GM18861 (cell line): ENCODE results near the gene ELOVL2.
"Not testable (repeated sequence)": the region's sequence is repeated elsewhere in the genome, so short reads cannot be mapped to it uniquely, and the experiment has no call there.

Experiments
- ATAC-seq: cut with Tn5 transposase; IDR thresholded peaks from one replicate; pipeline ENCODE4 v1.9.1; 2021; ENCODE audit not compliant: unreplicated experiment

Gene ELOVL2, protein sequence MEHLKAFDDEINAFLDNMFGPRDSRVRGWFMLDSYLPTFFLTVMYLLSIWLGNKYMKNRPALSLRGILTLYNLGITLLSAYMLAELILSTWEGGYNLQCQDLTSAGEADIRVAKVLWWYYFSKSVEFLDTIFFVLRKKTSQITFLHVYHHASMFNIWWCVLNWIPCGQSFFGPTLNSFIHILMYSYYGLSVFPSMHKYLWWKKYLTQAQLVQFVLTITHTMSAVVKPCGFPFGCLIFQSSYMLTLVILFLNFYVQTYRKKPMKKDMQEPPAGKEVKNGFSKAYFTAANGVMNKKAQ

DNA sequence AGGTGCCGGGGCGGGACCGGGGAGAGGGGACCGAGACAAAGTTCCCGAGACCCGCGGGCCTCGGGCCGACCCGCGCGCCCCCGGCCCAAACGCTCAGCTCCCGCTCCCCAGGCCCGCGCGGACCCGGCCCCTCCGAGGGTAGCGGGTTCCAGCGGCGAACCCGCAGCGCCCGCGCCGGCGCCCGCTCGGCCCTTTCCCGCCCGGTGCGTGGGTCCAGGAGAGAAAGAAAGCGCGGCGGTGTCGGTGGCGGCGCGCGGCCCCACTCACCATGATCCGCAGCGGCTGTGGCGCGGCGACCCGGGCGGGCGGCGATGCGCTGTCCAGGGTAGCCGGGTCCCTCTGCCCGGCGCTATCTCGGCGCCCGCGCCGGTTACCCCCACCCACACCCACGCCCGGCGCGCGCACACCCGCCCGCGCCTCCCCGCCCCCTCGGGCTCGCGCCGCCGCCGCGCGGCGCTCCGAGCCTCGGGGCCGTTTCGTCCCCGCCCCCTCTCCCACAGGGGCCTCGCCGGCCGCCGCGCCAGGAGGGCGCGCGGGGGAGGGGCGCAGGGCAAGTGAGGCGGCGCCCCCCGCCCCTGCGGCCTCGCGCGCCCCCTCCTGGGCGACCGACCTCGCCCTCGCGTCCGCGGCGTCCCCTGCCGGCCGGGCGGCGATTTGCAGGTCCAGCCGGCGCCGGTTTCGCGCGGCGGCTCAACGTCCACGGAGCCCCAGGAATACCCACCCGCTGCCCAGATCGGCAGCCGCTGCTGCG lies at the start of gene ELOVL2:
Gene ELOVL2, minus strand, starts transcription at position 345 of the 751 bp plus-strand sequence. Its CDS starts 75 bp downstream, at position 270.
- ATAC-seq: no peak

DNA sequence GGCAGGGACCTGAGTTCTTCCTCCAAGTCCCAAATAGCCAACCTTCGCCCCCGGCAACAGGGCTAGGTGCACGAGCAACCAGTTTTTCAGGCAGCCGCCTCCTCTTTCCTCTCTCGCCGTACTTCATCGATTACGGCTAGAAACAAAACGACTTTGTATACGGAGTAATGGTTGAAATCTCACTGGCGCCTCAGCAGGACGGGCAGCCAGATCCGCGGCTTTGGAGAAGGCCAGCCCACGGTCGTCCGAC lies 49.2 kb upstream of the ELOVL2 start:
- ATAC-seq: no peak

DNA sequence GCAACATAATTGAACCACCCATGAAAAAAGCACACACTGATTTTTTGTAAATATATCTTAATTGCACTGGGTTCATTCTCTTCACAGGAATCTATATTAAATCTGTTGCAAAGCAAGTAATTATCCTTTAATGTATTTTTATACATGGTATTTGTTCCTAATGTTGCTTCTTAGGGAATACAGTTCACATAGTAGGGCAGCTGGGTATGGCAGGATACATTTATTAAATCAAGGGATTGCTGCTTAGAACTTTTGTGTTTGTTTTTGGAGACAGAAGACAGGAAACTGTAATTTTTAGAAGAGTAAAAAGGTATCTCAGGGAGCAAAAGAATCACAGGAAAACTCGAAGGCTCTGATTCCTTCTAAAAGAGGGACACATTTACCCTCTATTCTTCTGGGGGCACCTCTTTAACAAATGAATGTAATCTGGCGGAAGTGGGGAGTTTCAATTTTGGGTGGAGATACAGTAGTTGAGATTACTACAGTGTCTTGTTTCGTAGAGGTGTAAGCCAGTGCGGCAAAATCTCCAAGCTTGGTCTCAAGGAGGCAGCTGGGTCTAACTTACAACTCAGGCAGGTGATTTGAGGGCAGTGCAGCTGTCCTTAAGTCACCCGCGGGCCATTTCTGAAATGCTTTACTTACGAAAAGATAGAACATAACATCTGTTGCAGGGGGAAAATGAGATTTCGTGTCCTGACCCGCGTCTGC lies 48.7 kb upstream of the ELOVL2 start:
- ATAC-seq: peak; percentile 21

DNA sequence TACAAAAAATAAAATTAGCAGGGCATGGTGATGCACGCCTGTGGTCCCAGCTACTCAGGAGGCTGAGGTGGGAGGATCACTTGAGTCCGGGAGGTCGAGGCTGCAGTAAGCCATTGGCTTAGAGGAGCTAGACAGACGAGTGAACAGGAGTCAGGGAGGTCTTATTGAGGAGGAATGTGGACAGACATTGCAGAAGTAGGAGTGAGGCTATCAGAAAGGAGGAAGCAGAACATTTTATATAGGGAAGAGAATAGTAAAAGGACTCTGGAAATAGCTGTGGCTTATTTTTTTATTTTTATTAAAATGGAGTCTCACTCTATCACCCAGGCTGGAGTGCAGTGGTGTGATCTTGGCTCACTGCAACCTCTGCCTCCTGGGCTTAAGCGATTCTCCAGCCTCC lies 47.0 kb upstream of the ELOVL2 start:
- not testable (repeated sequence) for ATAC-seq

DNA sequence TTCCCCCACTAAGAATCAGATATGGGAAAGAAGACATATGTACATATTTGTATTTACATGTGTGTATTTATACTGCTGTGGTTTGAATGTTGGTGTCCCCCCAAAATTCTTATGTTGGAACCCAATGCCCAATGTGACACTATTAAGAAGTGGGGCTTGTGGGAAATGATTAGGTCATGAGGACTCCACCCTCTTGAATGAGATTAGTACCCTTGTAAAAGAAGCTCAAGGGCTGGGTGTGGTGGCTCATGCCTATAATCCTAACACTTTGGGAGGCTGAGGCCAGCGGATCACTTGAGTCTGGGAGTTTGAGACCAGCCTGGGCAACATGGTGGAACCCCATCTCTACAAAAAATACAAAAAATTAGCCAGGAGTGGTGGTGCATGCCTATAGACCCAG lies 45.6 kb upstream of the ELOVL2 start:
- ATAC-seq: no peak

DNA sequence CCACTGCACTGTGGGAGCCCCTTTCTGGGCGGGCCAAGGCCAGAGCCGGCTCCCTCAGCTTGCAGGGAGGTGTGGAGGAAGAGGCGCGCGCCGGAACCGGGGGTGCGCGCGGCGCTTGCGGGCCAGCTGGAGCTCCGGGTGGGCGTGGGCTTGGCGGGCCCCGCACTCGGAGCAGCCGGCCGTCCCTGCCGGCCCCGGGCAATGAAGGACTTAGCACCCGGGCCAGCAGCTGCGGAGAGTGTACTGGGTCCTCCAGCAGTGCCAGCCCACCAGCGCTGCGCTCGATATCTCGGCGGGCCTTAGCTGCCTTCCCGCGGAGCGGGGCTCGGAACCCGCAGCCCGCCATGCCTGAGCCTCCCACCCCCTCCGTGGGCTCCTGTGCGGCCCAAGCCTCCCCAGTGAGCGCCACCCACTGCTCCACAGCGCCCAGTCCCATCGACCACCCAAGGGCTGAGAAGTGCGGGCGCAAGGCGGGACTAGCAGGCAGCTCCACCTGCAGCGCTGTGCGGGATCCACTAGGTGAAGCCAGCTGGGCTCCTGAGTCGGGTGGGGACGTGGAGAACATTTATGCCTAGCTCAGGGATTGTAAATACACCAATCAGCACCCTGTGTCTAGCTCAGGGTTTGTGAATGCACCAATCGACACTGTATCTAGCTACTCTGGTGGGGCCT lies 43.2 kb upstream of the ELOVL2 start:
- not testable (repeated sequence) for ATAC-seq

DNA sequence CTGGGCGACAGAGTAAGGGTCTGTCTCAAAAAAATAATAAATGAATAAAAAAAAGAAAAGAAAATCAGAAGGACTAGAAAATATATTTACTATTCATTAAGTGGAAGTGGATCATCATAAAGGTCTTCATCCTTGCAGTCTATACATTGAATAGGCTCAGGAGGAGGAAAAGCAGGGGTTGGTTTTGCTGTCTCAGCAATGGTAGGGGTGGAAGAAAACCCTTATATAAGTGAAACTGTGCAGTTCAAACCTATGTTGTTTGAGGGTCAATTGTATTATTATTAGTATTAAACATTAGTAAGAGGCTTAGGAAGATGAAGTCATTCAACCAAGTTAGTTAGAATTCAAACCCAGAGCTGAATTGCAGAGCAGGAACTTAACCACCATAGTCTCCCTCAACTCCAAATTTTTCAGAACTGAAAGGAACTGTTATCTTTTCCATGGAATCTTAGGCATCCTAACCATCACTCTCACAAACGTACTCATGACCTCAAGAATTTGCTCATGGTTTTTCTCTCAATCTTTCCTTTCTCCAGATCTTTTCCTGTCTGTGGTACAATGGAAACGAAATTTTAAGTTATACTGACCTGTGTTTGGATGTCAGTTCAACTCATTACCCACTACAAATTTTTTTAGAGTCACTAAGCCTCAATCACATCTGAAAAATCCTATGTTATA lies 41.8 kb upstream of the ELOVL2 start:
- ATAC-seq: no peak

DNA sequence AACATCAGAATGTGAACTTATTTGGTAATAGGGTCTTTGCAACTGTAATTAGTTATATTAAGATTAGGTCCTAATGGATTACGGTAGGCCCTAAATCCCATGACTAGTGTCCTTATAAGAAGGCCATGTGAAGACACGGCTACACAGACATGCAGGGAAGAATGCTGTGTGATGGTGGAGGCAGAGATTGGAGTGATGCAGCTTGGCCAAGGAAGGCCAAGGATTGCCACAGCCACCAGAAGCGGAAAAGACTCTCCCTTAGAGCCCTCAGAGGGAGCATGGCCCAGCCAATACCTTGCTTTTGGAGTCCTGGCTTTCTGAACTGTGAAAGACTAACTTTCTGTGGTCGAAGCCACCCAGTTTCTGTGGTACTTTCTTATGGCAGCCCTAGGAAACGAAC lies 39.9 kb upstream of the ELOVL2 start:
- no peak for ATAC-seq

DNA sequence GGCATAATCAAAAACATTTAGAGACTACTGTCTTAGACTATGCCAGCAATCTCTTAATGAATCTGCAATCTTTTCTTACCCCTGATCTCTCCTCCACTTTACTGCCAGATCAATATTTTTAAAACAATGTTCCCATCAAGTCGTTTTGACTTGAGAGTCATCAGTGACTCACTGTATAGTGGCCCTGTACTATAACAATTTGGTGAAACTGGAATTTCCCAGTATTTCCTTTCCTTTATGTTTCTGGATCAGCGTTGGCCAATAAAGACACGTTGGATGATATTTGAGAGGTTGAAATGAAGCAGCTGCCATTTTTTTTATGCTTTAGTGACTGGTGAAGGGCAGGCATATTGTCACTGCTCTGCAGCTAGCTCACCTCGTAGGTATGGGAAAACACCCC lies 39.4 kb upstream of the ELOVL2 start:
- no peak for ATAC-seq

DNA sequence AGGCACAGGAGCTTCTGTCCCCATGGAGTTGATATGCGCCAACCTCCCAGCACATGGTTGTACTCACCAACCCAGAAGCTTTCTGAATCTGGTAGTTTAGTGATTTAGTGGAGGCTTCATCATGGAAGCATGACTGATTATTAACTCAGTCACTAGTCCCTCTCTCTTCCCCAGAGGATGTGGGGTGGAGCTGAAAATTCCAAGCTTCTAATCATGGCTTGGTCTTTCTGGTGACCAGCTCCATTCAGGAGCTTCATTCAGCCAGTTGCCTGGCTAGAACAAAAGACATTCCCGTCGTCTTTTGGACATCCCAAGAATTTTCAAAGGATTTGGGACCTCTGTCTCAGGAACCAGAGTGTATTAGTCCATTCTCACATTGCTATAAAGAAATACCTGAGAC lies 36.2 kb upstream of the ELOVL2 start:
- ATAC-seq: no peak

DNA sequence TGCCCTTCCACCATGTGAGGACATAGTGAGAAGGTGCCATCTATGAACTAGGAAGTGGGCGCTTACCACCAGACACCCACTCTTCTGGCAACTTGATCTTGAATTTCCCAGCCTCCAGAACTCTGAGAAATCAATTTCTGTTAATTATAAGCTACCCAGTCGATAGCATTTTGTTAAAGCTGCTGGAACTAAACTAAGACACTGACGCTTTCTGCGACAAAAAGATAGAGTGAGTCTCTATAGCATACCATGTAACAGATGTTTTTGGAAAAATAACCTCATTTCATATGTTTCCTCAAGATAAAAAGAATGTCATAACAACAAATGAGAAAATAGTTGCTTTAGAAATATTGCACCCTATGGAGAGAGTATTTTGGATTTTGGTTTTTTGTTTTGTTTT lies 34.2 kb upstream of the ELOVL2 start:
- ATAC-seq: no peak

DNA sequence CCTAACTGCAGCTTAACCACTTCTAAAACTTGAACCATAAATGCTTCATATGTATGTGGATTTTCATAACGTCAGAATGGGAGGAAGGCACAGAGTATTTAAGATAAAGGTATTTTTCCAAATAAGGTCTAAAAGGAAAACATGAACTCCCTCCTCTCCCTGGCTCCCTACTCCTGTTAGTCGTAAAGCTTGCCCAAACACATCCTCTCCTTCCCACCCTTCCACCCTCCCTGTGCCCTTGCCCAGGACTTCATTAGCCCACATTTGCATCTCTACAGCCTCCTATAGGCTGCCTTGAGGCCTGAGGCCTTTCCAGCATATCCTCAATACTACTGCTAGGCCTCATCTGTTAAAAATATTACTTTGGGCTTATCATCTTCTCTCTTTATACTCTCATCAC lies 32.4 kb upstream of the ELOVL2 start:
- no peak for ATAC-seq

DNA sequence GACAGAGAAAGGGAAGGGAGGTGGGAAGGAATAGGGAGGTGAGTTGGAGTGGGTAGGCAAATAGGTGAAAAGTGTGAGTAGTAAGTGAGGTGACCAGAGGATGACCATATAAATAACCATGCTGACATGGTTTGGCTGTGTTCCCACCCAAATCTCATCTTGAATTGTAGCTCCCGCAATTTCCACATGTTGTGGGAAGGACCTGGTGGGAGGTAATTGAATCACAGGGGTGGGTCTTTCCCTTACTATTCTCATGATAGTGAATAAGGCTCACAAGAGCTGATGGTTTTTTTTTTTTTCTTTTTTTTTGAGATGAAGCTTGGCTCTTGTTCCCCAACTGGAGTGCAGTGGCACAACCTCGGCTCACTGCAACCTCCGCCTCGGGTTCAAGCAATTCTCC lies 28.0 kb upstream of the ELOVL2 start:
- no peak for ATAC-seq

DNA sequence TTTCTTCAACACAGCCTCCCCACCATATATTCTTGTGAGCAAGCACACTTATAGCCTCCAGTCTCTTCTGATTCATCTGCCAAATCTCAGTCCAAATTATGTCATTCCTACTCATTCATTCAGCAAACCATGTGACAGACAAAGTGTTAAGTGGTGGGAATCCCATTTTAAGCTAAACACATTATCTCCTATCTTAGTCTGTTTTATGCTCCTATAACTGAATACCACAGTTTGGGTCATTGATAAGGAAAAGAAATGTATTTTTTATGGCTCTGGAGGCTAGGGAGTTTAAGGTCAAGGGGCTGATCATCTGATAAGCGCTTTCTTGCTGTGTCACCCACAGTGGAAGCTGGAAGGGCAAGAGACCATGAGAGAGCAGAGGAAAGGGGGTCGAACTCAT lies 25.7 kb upstream of the ELOVL2 start:
- ATAC-seq: no peak

DNA sequence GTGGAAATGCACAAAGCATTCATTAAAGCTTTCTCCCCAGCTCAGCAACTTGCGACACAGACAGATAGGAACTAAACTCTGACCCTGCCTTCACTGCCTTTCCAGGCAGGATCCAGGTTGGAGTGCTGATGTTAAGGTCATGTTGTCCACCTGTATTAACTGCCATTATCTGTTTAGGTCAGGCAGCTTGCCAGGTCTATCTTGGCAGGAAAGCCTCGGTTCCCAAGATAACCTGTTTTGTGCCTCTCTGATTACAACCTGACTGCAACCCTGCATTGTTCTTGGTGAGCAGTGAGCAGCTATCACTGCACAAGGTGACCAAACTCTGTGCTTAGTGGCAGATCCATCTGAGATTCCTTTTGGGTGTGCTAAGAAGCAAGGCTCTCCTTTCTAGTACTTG lies 23.2 kb upstream of the ELOVL2 start:
- ATAC-seq: no peak

DNA sequence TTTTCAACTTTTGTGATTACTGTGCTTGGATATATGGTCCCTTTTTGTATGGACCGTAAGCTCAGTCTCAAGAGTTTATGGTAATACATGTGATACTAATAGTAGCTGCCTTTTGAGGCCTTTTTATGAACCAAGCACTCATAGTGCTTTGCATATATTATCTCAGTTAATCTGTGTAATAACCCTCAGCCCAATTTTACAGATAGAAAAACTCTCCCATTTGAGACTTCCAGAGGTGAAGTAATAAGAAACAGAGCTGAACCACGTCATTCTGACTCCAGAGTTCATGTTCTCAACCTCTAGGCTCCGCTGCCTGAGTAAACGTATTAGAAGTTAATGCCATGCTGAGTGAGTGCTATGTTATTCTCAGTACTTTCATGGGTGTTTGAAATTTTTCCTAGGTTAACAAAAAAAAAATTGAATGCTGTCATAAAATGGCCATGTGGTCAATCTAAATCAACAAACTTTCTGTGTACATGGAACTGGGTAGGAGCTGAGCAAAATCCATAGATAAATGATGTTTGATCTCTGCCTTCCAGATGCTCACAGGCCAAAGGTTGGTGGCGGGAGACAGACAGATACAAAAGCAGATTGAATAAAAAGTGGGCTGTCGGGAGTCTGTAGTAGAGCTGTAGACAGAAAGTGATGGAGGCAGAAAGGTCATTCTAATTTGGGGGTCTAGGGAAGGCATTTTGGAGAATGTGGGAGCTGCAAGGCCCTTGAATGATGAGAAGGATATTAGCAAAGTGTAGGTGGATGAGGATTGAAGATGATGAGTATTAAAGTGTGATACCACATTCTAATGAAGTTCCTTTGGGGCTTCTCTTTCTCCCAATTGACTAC lies 22.6 kb upstream of the ELOVL2 start:
- ATAC-seq: no peak

DNA sequence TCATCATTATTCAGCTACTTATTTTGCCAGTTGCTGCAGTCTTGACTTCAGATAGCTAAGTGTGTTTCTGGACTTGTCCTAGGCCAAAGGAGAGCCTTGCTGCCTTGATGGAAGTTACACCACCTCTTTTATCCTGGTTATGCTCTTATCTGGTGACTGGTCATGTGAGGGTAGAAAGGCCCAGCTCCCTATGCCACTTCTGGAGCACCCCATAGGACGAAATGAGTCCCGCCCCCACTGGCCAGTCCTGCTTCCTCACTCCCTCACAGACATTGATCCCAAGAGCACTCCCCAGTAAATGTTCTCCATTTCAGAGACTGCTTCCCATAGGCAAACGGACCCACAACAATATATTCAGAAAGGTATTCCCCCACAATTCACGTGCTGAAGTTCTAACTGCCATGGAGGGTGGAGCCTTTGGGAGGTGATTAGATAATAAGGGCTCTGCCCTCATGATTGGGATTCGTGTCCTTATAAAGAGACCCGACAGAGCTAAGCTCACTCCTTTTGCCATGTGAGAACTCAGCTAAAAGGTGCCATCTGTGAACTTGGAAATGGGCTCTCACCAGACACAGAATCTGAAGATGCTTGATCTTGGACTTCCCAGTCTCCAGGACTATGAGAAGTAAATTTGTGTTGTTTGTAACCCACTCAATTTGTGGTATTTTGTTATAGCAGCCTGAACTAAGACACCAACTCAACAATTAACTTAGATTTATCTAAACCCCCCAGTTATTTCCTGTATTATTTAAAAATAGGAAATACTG lies 21.5 kb upstream of the ELOVL2 start:
- ATAC-seq: no peak

DNA sequence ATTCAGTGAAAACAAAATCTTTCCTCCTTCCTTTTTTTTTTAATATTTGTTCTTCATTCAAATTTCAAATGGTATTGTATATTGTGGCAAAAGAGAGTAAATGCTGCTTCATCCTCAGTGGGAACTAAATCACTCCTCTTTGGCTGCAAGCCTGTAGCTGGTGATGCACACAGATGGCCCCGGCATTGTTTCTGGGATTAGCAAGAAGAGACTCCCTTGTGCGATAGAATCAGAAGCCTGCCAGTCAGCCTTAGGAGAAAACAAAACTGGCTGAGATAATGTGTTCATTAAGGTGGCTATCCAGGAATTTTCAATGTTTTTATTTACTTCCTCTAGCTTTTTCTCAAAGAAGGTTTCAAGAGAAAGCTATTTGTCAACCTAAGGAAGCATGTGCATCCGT lies 20.7 kb upstream of the ELOVL2 start:
- ATAC-seq: no peak

DNA sequence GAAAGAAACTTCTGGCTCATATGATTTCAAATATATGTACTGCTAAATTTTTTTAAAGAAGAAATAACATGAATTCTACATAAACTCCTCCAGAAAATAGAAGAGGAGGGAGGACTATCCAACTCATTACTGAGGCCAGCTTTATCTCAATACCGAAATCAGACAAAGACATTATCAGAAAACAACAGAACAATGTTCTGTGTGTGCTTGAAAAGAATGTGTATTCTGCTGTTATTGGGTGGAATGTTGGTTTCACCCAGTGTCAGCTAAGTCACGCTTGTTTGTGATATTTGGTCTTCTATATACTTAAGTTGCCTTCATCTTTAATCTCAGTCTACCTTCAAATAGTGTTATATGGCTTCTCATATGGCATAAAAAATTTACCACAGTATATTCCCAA lies 18.6 kb upstream of the ELOVL2 start:
- no peak for ATAC-seq

DNA sequence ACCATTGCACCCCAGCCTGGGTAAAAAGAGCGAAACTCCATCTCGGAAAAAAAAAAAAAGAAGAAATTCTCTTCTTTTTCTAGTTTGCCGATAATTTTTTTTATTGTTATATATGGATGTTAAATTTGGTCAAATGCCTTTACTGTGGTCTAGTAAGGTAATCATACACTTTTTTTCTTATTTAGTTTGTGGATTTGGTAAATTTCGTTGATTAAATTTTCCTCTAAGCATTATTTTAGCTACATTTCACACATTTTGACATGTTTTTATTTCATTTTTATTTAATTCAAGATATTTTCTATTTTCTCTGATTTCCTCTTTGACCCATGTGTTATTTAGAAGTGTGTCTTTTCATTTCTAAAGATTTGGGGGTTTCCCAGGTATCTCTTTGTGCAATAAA lies 18.0 kb upstream of the ELOVL2 start:
- ATAC-seq: no peak
